Neural progenitor cell (in vitro differentiated cells): ENCODE results near the gene ZNF423.

Experiments used
- CTCF ChIP-seq: fragments of 200-600 bp; sonication (generic); IDR thresholded peaks from 2 replicates; pipeline ENCODE4 v1.5.1; 2017; ENCODE audit warnings: antibody characterized with exemption, mild to moderate bottlenecking
- EZH2 ChIP-seq: fragments of 200-600 bp; sonication (generic); IDR thresholded peaks from 2 replicates; pipeline ENCODE4 v1.6.1; 2017; ENCODE audit warnings: antibody characterized with exemption, mild to moderate bottlenecking, moderate library complexity

- TF ChIP-seq CTCF (no peak), EZH2 (no peak)
These were observed 56.7 kb downstream of the ZNF423 start for GRCh38 chr16:49799172-49799571.
